ENCODE results near the gene LARP1. TPM values are rescaled to one million over a fixed set of nuclear protein-coding genes. Genes with fewer than 3 reads are reported as not detected.

The LARP1 gene
- total and polyA plus RNA-seq, 12 donors: 26.4 to 197 (median 163) TPM

- intact Hi-C loops (cut with DNase I): loop anchor here in 1 of 10 donors (10.0 kb wide), 1 partner anchor 49 kb away; no protein-coding TSS in a partner anchor
- H3K36me3 ChIP-seq: peaks cover 0 to 76% (median 12%) of the 10 kb centered on the region in 9 donors
- no peaks in the 10 kb centered on the region for H3K27me3 ChIP-seq
- H3K4me3 ChIP-seq: no peak overlapping the region
- DNase-seq (no peak), ATAC-seq (no peak)
- WGBS, 2 donors: 59 to 66% methylated on average over 5 of the region's 5 CpGs
- no peak overlapping the region for H3K27ac ChIP-seq
- no peak for TF ChIP-seq CTCF (IDR thresholded peaks at IDR 0.05)
- no peaks in the 10 kb centered on the region for H3K9me3 ChIP-seq
- peaks cover 5 to 33% (median 22%) of the 10 kb centered on the region in 9 donors for H3K4me1 ChIP-seq
These were observed 110.4 kb downstream of the LARP1 start for GRCh38 chr5:154865466-154866184.

- H3K36me3 ChIP-seq: peaks cover 0 to 88% (median 19%) of the 10 kb centered on the region in 9 donors
- H3K9me3 ChIP-seq: no peaks in the 10 kb centered on the region
- WGBS, 2 donors: 83% methylated on average over 2 of the region's 2 CpGs
- H3K27me3 ChIP-seq: no peaks in the 10 kb centered on the region
- H3K27ac ChIP-seq: no peak overlapping the region
- H3K4me3 ChIP-seq: no peak overlapping the region
- ATAC-seq: no peak
- no peak for DNase-seq
- no peak for TF ChIP-seq CTCF (IDR thresholded peaks at IDR 0.05)
- intact Hi-C loops (cut with DNase I): loop anchor here in 1 of 10 donors (10.0 kb wide), 1 partner anchor 48 kb away; no protein-coding TSS in a partner anchor
- H3K4me1 ChIP-seq: peaks cover 0 to 20% (median 10%) of the 10 kb centered on the region in 9 donors
These were observed 111.7 kb downstream of the LARP1 start for GRCh38 chr5:154866841-154867240.

Small RNAs within 50 kb of the gene (microRNA-seq; reads per million reads assigned to microRNA genes)
- gene MIR378H: 0 reads per million in 2 donors

Other genes starting within 250 kb of the LARP1 start
- gene FAXDC2, start 95.2 kb downstream of the LARP1 start, total RNA-seq: 10 to 100 TPM; 13.9 to 31.5 (median 21.5) TPM
- gene FAXDC2, start 95.2 kb downstream of the LARP1 start, polyA plus RNA-seq: 10 to 100 TPM in 1 of 2 donors, 1 to 10 TPM in 1; 4.8 to 17.6 TPM
- 10 to 100 TPM; 20.9 to 29.8 (median 21.9) TPM for gene CNOT8, start 103.2 kb downstream of the LARP1 start, total RNA-seq
- gene CNOT8, start 103.2 kb downstream of the LARP1 start, polyA plus RNA-seq: 10 to 100 TPM; 22.2 to 24.4 TPM
- gene GEMIN5, start 182.8 kb downstream of the LARP1 start, total RNA-seq: 10 to 100 TPM; 12.7 to 18.5 (median 16.0) TPM
- gene GEMIN5, start 182.8 kb downstream of the LARP1 start, polyA plus RNA-seq: 1 to 10 TPM; 4.1 to 5.3 TPM
- 10 to 100 TPM; 57.1 to 85.3 (median 70.5) TPM for gene MRPL22, start 185.7 kb downstream of the LARP1 start, total RNA-seq
- gene MRPL22, start 185.7 kb downstream of the LARP1 start, polyA plus RNA-seq: 100 to 1,000 TPM; 106 to 109 TPM

Data from heart right ventricle (tissue), 16 donors.